GM18861 (cell line): ENCODE measurements around the gene TMEM244.
"Not testable (repeated sequence)": the region's sequence is repeated elsewhere in the genome, so short reads cannot be mapped to it uniquely, and the experiment has no call there.

ENCODE experiments used
- ATAC-seq: cut with Tn5 transposase; IDR thresholded peaks from one replicate; pipeline ENCODE4 v1.9.1; 2021; ENCODE audit not compliant: unreplicated experiment

The TMEM244 gene

DNA sequence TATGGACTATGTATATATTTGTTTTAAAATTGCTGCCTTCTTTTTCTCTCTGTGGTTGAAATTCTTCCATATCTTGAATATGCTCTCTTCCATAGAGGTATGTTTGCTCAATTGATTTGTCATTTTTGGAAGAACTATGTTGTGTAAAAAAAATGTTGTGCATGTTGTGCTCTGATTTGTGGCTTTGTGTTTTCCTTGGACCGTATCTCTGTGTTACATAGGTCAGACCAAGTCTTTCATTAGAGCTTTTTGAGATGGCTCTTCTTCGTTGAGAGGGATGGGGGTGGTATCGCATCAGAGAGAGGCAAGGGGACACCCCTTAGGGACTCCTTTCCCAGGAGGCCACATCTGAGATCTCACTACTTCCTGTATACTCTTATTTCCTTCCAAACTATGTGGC lies 43.8 kb downstream of the TMEM244 start:
- ATAC-seq, result no peak

DNA sequence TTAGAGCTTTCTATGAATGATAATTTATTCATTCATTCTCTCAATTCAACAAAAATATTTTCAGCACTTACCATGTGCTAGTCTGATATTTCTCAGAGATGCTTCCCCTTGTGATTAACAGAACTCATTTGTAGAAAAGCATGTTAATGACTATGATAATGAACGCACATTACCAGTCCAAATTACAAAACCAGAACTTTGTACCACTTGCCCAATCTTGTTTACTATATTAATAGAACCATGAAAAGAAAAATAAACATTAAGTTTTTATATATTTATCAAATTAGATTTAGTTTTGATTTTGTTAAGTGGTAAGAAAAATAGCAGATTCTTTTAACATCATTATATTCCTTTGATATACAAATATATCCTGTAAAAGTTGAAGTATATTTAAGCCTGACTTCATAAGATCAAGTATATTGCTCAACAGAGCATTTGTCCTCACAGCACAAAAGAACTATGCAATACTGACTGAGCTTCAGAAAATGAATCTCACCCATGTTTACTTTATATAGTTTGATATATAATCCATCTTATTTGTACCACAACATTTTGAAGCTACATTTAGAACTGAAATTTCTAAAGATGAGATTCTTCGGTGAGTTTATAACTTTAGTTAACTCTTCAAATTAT lies 48.9 kb downstream of the TMEM244 start:
- no peak for ATAC-seq

DNA sequence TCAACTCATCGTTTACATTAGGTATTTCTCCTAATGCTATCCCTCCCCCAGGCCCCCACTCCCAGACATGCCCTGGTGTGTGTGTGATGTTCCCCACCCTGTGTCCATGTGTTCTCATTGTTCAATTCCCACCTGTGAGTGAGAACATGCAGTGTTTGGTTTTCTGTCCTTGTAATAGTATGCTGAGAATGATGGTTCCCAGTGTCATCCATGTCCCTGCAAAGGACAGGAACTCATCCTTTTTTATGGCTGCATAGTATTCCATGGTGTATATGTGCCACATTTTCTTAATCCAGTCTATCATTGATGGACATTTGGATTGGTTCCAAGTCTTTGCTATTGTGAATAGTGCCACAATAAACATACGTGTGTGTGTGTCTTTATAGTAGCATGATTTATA lies 54.0 kb downstream of the TMEM244 start:
- ATAC-seq, result not testable (repeated sequence)

DNA sequence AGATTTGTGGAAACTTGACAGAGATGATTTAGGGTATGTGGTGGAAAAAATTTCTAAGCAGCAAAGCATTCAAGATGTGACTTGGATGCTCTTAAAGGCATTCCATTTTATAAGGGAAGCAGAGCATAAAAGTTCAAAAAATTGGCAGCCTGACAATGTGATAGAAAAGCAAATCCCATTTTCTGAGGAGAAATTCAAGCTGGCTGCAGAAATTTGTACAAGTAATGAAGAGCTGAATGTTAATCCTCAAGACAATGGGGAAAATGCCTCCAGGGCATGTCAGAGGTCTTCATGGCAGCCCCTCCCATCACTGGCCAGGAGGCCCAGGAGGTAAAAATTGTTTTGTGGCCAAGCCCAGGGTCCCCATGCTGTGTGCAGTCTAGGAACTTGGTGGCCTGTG lies 58.2 kb downstream of the TMEM244 start:
- not testable (repeated sequence) for ATAC-seq

DNA sequence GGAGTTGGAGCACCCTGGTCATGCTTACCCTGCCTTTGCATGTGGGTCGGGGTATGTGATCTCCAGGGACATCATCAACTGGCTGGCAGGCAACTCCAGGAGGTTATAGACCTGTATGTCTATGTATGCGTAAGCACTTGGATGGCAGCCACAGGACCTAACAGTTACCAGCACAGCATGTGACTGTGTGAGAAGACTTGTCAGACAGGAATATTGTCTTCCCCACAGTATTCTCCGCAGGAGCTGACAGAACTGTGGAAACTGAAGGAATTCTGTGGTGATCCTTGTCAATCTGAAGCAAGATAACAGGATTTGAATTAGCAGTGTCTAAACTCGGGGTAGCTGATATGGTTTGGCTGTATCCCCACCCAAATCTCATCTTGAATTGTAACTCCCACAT lies 59.2 kb downstream of the TMEM244 start:
- ATAC-seq, result no peak

DNA sequence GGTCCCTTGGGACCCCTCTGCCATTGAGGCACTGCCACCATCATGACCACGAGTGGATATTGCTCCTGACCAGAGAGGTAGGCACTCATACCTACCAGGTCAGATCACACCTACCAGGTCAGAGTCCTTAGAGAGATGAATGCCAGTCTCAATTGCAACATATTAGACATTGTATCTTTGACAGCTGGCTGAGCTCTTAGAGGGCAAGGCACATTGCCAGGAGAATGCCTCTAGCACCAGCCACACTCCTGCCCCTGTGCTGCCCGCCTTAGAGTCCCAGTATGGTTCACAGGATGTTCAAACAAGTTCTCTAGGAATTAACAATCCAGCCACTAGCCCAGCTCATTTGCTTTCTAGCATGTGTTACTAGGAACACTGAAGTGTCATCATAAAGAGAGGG lies 65.9 kb downstream of the TMEM244 start:
- ATAC-seq, result no peak

DNA sequence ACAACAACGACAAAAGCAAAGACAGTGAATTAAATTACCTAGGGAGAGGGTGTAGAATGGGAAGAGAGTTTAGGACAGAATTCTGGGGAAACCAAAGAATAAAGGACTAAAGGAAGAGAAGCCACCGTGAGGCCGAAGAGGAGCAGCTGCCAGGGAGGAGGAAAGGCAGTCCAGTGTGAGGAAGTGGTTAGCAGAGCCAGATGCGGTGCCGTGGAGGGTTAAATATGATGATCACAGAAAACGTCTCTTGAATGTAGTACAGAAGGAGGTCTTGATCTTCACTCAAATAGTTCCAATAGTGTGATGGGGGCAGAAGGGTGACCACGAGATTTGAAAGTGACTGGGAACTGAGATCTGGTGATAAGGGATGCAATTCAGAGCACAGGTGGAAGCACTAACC lies 67.7 kb downstream of the TMEM244 start:
- ATAC-seq, result no peak

DNA sequence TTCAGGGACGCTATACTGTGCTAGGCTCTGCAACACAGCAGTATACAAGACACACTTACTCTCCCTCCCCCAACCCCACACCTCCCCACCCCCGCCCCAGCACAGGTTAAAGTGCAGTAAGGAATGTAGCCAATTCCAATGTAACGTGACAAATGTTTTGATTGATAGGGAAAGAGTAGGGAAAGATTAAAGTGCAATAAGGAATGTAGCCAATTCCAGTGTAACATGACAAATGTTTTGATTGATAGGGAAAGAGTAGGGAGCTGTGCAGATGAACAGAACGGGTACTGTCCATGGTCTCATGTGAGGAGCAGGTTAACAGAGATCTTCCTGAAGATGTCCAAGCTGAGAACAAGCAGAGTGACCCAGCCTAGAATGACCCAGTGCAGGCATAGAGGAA lies 69.1 kb downstream of the TMEM244 start:
- no peak for ATAC-seq

DNA sequence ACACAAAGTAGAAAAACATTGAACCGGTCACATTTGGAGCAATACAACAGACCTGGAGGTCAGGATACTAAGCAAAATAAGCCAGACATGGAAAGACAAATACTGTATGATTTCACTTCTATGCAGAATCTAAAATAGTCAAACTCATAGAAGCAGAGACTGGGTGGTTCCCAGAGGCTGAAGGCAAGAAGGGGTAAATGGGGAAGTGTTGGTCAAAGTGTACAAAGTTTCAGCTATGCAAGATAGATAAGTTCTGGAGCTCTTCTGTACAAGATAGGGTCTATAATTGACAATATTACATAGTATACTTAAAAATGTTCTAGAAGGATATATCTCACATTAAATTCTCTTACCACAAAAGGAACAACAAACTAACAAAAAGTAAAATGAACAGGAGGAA lies 70.3 kb downstream of the TMEM244 start:
- no peak for ATAC-seq

DNA sequence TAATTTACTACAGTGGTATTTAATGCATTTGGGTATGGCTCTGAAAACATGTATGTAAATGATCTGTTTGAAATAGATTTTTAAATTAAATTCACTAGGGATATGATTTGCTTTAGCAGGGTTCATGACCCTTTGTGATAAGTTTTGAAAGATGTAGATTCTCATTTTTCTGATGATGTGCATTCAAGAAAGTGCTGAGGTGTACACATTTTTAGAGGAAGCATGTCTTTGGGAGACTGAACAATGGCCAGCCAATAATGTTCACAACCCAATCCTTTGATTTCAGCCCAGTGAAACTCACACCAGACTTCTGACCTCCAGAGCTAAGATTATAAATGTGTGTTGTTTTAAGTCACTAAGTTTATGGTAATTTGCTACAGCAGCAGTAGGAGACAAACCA lies 71.1 kb downstream of the TMEM244 start:
- ATAC-seq, result no peak

DNA sequence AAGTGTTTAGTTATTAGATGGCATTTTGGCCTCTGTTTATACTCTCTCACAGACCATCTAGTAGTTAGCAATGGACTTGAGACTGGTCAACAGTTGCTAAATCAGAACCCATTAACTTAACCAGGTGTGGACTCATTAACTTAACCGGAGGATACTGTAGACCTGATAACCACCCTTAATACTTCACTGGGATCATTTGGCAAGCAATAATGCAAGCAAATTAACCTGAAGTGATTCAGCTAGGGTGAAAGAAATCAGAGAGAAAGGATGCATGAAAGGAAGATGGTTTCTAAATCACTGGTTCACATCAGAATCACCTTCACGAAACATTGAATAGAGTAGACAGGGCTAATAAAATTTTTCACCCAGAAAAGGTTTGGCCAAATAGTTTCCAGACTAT lies 73.3 kb downstream of the TMEM244 start:
- ATAC-seq, result no peak

DNA sequence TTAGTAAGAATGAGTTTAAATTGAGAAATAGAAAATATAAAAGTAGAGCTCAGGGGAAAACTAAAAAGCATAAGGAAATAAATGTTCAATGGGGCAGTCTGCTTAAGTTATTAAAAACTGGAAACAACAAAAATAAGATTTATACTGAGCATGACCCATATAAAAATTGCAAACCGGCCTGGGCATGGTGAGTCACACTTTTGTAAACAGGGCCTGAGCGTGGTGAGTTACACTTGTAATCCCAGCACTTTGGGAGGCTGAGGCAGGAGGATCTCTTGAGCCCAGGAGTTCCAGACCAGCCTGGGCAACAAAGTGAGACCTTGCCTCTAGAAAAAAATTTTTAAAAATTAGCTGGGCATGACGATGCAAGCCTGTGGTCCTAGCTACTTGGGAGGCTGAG lies 74.6 kb downstream of the TMEM244 start:
- ATAC-seq, result no peak

DNA sequence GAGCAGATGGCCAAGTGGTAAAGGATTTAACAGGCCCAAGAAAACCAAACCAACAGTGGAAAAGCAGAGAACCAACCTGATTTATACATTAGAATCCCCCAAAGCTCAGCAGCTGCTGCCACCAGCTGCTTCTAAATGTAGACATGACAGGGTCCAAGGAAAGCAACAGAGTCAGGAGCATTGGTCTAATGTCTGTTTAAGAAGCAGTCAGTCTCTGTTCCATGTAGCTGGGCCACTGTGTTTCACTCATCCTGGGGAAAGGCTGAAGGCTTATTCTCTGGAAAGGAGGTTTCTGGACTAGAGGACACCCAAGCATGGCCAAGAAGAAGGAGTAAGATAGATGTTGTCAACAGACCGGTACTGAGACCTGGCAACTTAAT lies 75.4 kb downstream of the TMEM244 start:
- no peak for ATAC-seq

DNA sequence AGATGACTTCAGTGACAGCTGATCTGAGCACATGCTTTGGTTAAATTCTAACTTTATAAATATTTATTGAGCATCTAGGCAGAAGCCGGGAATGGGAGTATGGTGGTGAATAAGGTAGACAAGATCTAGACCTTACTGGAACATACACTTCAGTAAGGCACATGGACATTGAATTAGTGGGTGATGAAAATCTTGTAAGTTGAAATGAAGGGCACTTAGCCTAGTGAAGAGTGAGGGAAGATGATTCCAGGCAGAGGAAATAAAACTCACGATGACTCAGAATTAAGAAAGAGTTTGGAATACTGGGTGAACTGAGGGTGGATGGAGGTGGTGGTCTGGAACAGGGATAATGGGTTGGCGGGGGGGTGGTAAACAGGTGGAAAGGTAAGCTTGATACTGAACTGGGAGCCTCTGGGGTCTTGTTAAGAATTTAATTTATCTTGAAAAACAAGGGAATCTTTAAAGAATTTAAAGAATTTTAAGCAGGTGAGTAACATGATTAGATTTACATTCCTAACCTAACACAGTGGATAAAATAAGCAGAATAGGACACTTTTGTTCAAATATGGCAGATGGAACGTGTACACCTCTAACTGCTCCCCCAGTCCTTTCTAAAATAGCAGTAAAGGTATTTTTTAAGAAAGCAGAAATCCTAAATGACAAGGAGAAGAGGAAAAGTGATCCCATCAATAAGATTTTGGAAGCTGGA lies 75.9 kb downstream of the TMEM244 start:
- ATAC-seq, result no peak
